ENCODE results near the gene FUT8. TPM values are rescaled to one million over a fixed set of nuclear protein-coding genes. Genes with fewer than 3 reads are reported as not detected.

Gene FUT8
- total RNA-seq (2022; extraction: Qiagen RNA extraction; ENCODE audit: low read depth), result 12.0 to 17.6 TPM (median 16.0 TPM) in 5 replicates

GRCh38 chr14:65412032-65412846, at the start of gene FUT8:
TSS of gene FUT8 (plus strand) at chr14:65412730. CDS start at chr14:65561564, 148,834 bp downstream.

